Tibial nerve (tissue), 4 donors: ENCODE results near the gene MCF2L2. TPM values are rescaled to one million over a fixed set of nuclear protein-coding genes. Genes with fewer than 3 reads are reported as not detected.

Experiments
- DNase-seq, 2 donors: peaks; one replicate each; pipeline ENCODE4 v3.0.0-alpha.2; 2019; ENCODE audit warnings: low spot score in 2 of 2
- H3K27ac ChIP-seq, 4 donors: fragments of 200-600 bp; sonication (generic) in 3 of 4; one replicate each; pipeline ENCODE4 v1.5.1; 2017 to 2019; ENCODE audit warnings: mild to moderate bottlenecking in 1 of 4
- H3K27me3 ChIP-seq, 2 donors: fragments of 200-600 bp; sonication (generic) in 1 of 2; one replicate each; pipeline versions ENCODE4 v1.5.1 to v1.6.0; 2017 to 2019
- H3K36me3 ChIP-seq, 3 donors: fragments of 200-600 bp; sonication (generic); one replicate each; pipeline ENCODE4 v1.5.1; 2018 to 2019
- H3K4me1 ChIP-seq, 4 donors: fragments of 200-600 bp; sonication (generic) in 3 of 4; one replicate each; pipeline ENCODE4 v1.5.1; 2017 to 2019
- H3K4me3 ChIP-seq, 4 donors: fragments of 200-600 bp; sonication (generic) in 3 of 4; one replicate each; pipeline ENCODE4 v1.5.1; 2017 to 2019; ENCODE audit warnings: mild to moderate bottlenecking in 1 of 4, moderate library complexity in 1 of 4
- H3K9me3 ChIP-seq, 4 donors: fragments of 200-600 bp; sonication (generic) in 3 of 4; one replicate each; pipeline ENCODE4 v1.5.1; 2017 to 2019
- EP300 ChIP-seq, 2 donors: sonication (generic); formaldehyde crosslinking; IDR thresholded peaks; one replicate each; pipeline ENCODE4 v1.6.1; 2017; ENCODE audit warnings: antibody characterized with exemption in 2 of 2, mild to moderate bottlenecking in 1 of 2
- POLR2A ChIP-seq, 2 donors: fragments of 450-650 bp; IDR thresholded peaks; one replicate each; pipeline ENCODE4 v1.6.1; 2017; ENCODE audit warnings: antibody characterized with exemption in 2 of 2, mild to moderate bottlenecking in 2 of 2, moderate library complexity in 2 of 2
- WGBS, 2 donors: methylation state at CpG; one replicate each; pipeline ENCODE4 v1.1.5; 2018; 5-methylcytosine and 5-hydroxymethylcytosine counted together
- total RNA-seq, 4 donors: library from RNA; depleted of rRNA; stranded (reverse); fragments of >200 nt; gene quantifications; one replicate each; pipeline ENCODE4 v1.1.0, GENCODE V29; 2016
- TF ChIP-seq, protein P1 (sequence below), 5 experiments: fragments of 200-600 bp in 3 of 5; fragments of 450-650 bp in 2 of 5; sonication (generic) in 3 of 5; IDR thresholded peaks; one replicate each; pipeline ENCODE4 v1.5.1; 2016 to 2019; ENCODE audit warnings: antibody characterized with exemption in 5 of 5, mild to moderate bottlenecking in 3 of 5, moderate library complexity in 2 of 5

MCF2L2 gene
- total RNA-seq, 4 donors from 2014 or later = 0.90 to 24.9 (median 1.8) TPM

DNA sequence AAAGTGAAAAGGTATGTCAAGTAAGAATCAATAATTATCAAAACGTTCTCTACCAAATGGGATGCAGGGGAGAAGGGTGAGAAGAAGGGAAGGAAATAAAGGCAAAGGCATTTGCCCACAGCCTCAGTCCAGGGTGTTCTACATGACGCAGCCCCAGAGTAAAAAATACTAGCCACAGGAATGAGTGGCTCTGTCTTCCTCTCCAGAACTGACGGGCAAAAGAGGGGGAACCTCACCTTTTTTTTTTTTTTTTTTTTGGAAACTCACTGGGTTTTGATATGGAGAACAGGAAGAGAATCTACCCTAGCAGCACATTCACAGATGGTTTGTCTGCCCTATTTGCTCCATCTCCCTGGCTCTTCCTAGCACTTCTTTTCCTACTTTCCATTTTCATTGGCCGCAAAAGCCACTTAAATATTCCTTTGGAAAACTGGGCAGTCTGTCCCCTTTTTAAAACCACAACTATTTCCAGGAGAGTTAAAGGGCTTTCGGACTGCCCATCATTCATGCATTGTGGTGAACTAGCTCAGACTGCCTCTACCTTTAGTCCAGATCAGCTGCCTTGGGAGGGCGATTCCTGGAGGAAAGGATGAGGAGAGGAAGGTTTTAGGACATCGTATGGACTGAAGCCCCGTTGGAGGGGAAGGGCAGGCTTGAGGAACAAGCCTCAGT, 147.2 kb downstream of the MCF2L2 start:
- 81 to 82% methylated on average over 8 of the region's 8 CpGs for WGBS, 2 donors
- no peak overlapping the region for H3K27ac ChIP-seq

DNA sequence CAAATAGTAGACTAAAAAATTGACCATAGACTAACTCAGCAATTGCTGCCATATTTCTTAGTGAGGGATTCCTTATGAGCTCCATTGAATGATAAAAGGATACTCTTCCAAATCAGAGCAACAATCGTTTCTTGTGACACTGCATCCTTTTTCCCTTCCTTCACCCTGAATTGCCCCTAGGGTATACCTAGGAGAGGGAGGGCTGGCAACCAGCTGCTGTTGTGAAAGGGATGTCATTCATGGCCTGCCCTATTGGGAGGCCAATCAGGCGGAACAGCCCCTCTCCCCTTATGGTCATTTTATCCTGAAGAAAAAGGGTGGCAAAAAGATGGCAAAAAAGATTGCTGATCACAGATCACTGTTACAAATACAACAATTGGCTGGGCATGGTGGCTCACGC, 149.0 kb downstream of the MCF2L2 start:
- 87% methylated on average over 3 of the region's 3 CpGs for WGBS, 2 donors
- Histone ChIP-seq H3K27me3 (no peaks in the 10 kb centered on the region), H3K4me1 (peaks cover 0 to 21% (median 8%) of the 10 kb centered on the region in 4 donors), H3K9me3 (no peaks in the 10 kb centered on the region), H3K4me3 (no peak overlapping the region), H3K36me3 (no peaks in the 10 kb centered on the region), H3K27ac (no peak overlapping the region)
- DNase-seq = no peak
- TF ChIP-seq POLR2A (IDR thresholded peaks at IDR 0.05) = no peak
- TF ChIP-seq EP300 (IDR thresholded peaks at IDR 0.05) = no peak
- TF ChIP-seq, protein P1, sequence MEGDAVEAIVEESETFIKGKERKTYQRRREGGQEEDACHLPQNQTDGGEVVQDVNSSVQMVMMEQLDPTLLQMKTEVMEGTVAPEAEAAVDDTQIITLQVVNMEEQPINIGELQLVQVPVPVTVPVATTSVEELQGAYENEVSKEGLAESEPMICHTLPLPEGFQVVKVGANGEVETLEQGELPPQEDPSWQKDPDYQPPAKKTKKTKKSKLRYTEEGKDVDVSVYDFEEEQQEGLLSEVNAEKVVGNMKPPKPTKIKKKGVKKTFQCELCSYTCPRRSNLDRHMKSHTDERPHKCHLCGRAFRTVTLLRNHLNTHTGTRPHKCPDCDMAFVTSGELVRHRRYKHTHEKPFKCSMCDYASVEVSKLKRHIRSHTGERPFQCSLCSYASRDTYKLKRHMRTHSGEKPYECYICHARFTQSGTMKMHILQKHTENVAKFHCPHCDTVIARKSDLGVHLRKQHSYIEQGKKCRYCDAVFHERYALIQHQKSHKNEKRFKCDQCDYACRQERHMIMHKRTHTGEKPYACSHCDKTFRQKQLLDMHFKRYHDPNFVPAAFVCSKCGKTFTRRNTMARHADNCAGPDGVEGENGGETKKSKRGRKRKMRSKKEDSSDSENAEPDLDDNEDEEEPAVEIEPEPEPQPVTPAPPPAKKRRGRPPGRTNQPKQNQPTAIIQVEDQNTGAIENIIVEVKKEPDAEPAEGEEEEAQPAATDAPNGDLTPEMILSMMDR (IDR thresholded peaks at IDR 0.05) = no peak

More for the DNA sequence above, 147.2 kb downstream of the MCF2L2 start:
- Histone ChIP-seq H3K36me3 (no peaks in the 10 kb centered on the region), H3K27me3 (no peaks in the 10 kb centered on the region), H3K4me1 (peaks cover 0 to 20% (median 15%) of the 10 kb centered on the region in 4 donors), H3K9me3 (no peaks in the 10 kb centered on the region), H3K4me3 (no peak overlapping the region)
- DNase-seq = no peak
- no peak for TF ChIP-seq POLR2A (IDR thresholded peaks at IDR 0.05)
- TF ChIP-seq, protein P1 (IDR thresholded peaks at IDR 0.05) = no peak
- TF ChIP-seq EP300 (IDR thresholded peaks at IDR 0.05) = no peak

- no peak for DNase-seq
- TF ChIP-seq, protein P1 (IDR thresholded peaks at IDR 0.05) = no peak
- TF ChIP-seq EP300 (IDR thresholded peaks at IDR 0.05) (no peak), POLR2A (IDR thresholded peaks at IDR 0.05) (no peak)
- Histone ChIP-seq H3K9me3 (no peaks in the 10 kb centered on the region), H3K27me3 (no peaks in the 10 kb centered on the region), H3K36me3 (no peaks in the 10 kb centered on the region), H3K4me3 (no peak overlapping the region), H3K27ac (no peak overlapping the region), H3K4me1 (peaks cover 0 to 23% (median 8%) of the 10 kb centered on the region in 4 donors)
- WGBS, 2 donors = 74 to 75% methylated on average over 4 of the region's 4 CpGs
Measured at GRCh38 chr3:183278479-183279088, 149.8 kb downstream of the MCF2L2 start.

- Histone ChIP-seq H3K36me3 (no peaks in the 10 kb centered on the region), H3K4me1 (peaks cover 0 to 30% (median 8%) of the 10 kb centered on the region in 4 donors), H3K9me3 (no peaks in the 10 kb centered on the region), H3K4me3 (no peak overlapping the region), H3K27me3 (no peaks in the 10 kb centered on the region), H3K27ac (no peak overlapping the region)
- no peak for DNase-seq
- WGBS, 2 donors = 95 to 96% methylated on average over 5 of the region's 5 CpGs
- TF ChIP-seq POLR2A (IDR thresholded peaks at IDR 0.05) = no peak
- no peak for TF ChIP-seq EP300 (IDR thresholded peaks at IDR 0.05)
- TF ChIP-seq, protein P1 (IDR thresholded peaks at IDR 0.05) = no peak
Measured at GRCh38 chr3:183277260-183277659, 151.2 kb downstream of the MCF2L2 start.

GRCh38 chr3:183275937-183276336, 152.5 kb downstream of the MCF2L2 start:
- DNase-seq = no peak
- Histone ChIP-seq H3K27me3 (no peaks in the 10 kb centered on the region), H3K4me3 (no peak overlapping the region), H3K27ac (peak overlapping the region; percentile 4 to 45 (median 18)), H3K9me3 (no peaks in the 10 kb centered on the region), H3K36me3 (no peaks in the 10 kb centered on the region), H3K4me1 (peaks cover 0 to 33% (median 11%) of the 10 kb centered on the region in 4 donors)
- TF ChIP-seq EP300 (IDR thresholded peaks at IDR 0.05) (no peak), POLR2A (IDR thresholded peaks at IDR 0.05) (no peak)
- TF ChIP-seq, protein P1 (IDR thresholded peaks at IDR 0.05) = no peak
- WGBS, 2 donors = 52 to 53% methylated on average over 3 of the region's 3 CpGs
